Renal pelvis (tissue), 12 donors: ENCODE measurements around the gene RESP18. TPM values are rescaled to one million over a fixed set of nuclear protein-coding genes. Genes with fewer than 3 reads are reported as not detected.

ENCODE experiments used
- DNase-seq: peaks from one replicate; pipeline ENCODE4 v3.0.0-alpha.2; 2013
- long read RNA-seq, 16 experiments: transcript quantifications; one replicate each; lab custom pipeline, GENCODE V29; 2026
- polyA plus RNA-seq, 3 donors: library from polyadenylated mRNA; unstranded; fragments of 120-200 nt; gene quantifications; one replicate each; pipeline ENCODE4 v1.2.1, GENCODE V29; 2013; ENCODE audit not compliant: insufficient read length in 3 of 3

RESP18 gene
- polyA plus RNA-seq, result not detected
- long read RNA-seq, donor 1, result 0 reads
- long read RNA-seq, donor 2, result 0 reads
- long read RNA-seq, donor 3, result 0 reads
- long read RNA-seq, donor 4, result 0 reads
- long read RNA-seq, donor 5, result 0 reads
- long read RNA-seq, donor 6, result 0 reads
- long read RNA-seq, donor 7, result 0 reads
- long read RNA-seq, donor 8, result 0 reads
- long read RNA-seq, donor 9, result 0 reads
- long read RNA-seq, donor 10, result 0 reads
- long read RNA-seq, donor 11, result 0 reads
- long read RNA-seq, donor 12, result 0 reads
- long read RNA-seq, donor 13, result 0 reads
- long read RNA-seq, donor 14, result 0 reads
- long read RNA-seq, donor 15, result 0 reads
- long read RNA-seq, donor 16, result 0 reads

GRCh38 chr2:219332542-219332941, at the start of gene RESP18:
RESP18 (minus strand) TSS chr2:219332744.
- DNase-seq, result no peak

GRCh38 chr2:219381448-219381847, 48.9 kb upstream of the RESP18 start:
- no peak for DNase-seq

GRCh38 chr2:219380926-219381325, 48.4 kb upstream of the RESP18 start:
- no peak for DNase-seq

GRCh38 chr2:219378163-219378851, 45.8 kb upstream of the RESP18 start:
- no peak for DNase-seq

GRCh38 chr2:219369447-219369861, 36.9 kb upstream of the RESP18 start:
- no peak for DNase-seq

GRCh38 chr2:219368690-219369191, 36.2 kb upstream of the RESP18 start:
- peak; percentile 31 for DNase-seq

GRCh38 chr2:219362524-219363164, 30.1 kb upstream of the RESP18 start:
- no peak for DNase-seq

GRCh38 chr2:219362072-219362471, 29.5 kb upstream of the RESP18 start:
- no peak for DNase-seq

- DNase-seq, result no peak
Observed at GRCh38 chr2:219358170-219359075, 25.9 kb upstream of the RESP18 start.

- no peak for DNase-seq
Observed at GRCh38 chr2:219356834-219357233, 24.3 kb upstream of the RESP18 start.

GRCh38 chr2:219354582-219354981, 22.0 kb upstream of the RESP18 start:
- DNase-seq, result no peak

- no peak for DNase-seq
Observed at GRCh38 chr2:219353129-219353528, 20.6 kb upstream of the RESP18 start.

GRCh38 chr2:219352448-219353023, 20.0 kb upstream of the RESP18 start:
- DNase-seq, result peak; percentile 35

- no peak for DNase-seq
Observed at GRCh38 chr2:219350710-219351221, 18.2 kb upstream of the RESP18 start.

- DNase-seq, result no peak
Observed at GRCh38 chr2:219350215-219350614, 17.7 kb upstream of the RESP18 start.

- DNase-seq, result peak; percentile 35
Observed at GRCh38 chr2:219344751-219345430, 12.3 kb upstream of the RESP18 start.

GRCh38 chr2:219335373-219335786, 2.8 kb upstream of the RESP18 start:
- DNase-seq, result no peak

- DNase-seq, result no peak
Observed at GRCh38 chr2:219334076-219334475, 1.5 kb upstream of the RESP18 start.

GRCh38 chr2:219331560-219332213, 857 bp downstream of the RESP18 start:
- DNase-seq, result peak; percentile 52

- no peak for DNase-seq
Observed at GRCh38 chr2:219327719-219328118, 4.8 kb downstream of the RESP18 start.
